Spleen (tissue), 11 donors: ENCODE results near the gene COQ5. TPM values are rescaled to one million over a fixed set of nuclear protein-coding genes. Genes with fewer than 3 reads are reported as not detected.
A peak's percentile ranks its signal among the peaks of the same experiment; 100 is the strongest.

ENCODE experiments used
- DNase-seq: peaks from one replicate; pipeline ENCODE4 v3.0.0-alpha.2; 2020
- H3K27ac ChIP-seq, 8 donors: fragments of 200-600 bp; sonication (generic) in 7 of 8; 1 replicate in 4 of 8; 2 replicates in 4 of 8; pipeline versions ENCODE4 v1.5.0 to v1.8.0; 2016 to 2021; ENCODE audit warnings: inconsistent platforms in 4 of 8, mild to moderate bottlenecking in 4 of 8, moderate library complexity in 1 of 8
- H3K27me3 ChIP-seq, 7 donors: fragments of 200-600 bp; sonication (generic) in 6 of 7; replicated peaks in 1 of 7; 1 replicate in 4 of 7; 2 replicates in 3 of 7; pipeline versions ENCODE4 v1.5.0 to v1.8.0; 2016 to 2021; ENCODE audit warnings: inconsistent platforms in 3 of 7, mild to moderate bottlenecking in 1 of 7
- H3K36me3 ChIP-seq, 6 donors: fragments of 200-600 bp; sonication (generic) in 5 of 6; 1 replicate in 4 of 6; 2 replicates in 2 of 6; pipeline versions ENCODE4 v1.5.0 to v1.8.0; 2016 to 2021; ENCODE audit warnings: inconsistent platforms in 2 of 6
- H3K4me1 ChIP-seq, 6 donors: fragments of 200-600 bp; sonication (generic) in 5 of 6; 1 replicate in 3 of 6; 2 replicates in 3 of 6; pipeline versions ENCODE4 v1.5.0 to v1.8.0; 2016 to 2021; ENCODE audit warnings: inconsistent platforms in 3 of 6
- H3K4me3 ChIP-seq, 8 donors: fragments of 200-600 bp; sonication (generic) in 7 of 8; 1 replicate in 4 of 8; 2 replicates in 4 of 8; pipeline versions ENCODE4 v1.5.0 to v1.8.0; 2016 to 2021; ENCODE audit warnings: inconsistent platforms in 4 of 8, mild to moderate bottlenecking in 4 of 8, moderate library complexity in 2 of 8
- H3K9me3 ChIP-seq, 8 donors: fragments of 200-600 bp; sonication (generic) in 7 of 8; 1 replicate in 4 of 8; 2 replicates in 4 of 8; pipeline versions ENCODE4 v1.5.0 to v1.8.0; 2016 to 2021; ENCODE audit warnings: inconsistent platforms in 4 of 8
- POLR2A ChIP-seq, 3 donors: fragments of 450-650 bp; IDR thresholded peaks; one replicate each; pipeline ENCODE4 v1.5.1; 2017; ENCODE audit warnings: antibody characterized with exemption in 3 of 3, mild to moderate bottlenecking in 1 of 3
- POLR2AphosphoS5 ChIP-seq, 3 donors: sonication (generic); formaldehyde crosslinking; IDR thresholded peaks; one replicate each; pipeline ENCODE4 v1.5.1; 2017; ENCODE audit warnings: antibody characterized with exemption in 3 of 3
- WGBS, 5 donors: extraction: QIAGEN DNeasy Blood & Tissue Kit in 3 of 5; methylation state at CpG; one replicate each; pipeline versions ENCODE4 v1.1.5 to v1.1.7; 2013 to 2018; 5-methylcytosine and 5-hydroxymethylcytosine counted together
- intact Hi-C: fragments of 100-400 bp; cut with DNase I; formaldehyde crosslinking; loops from one replicate; pipeline ENCODE4 v1.15.0; 2023; ENCODE audit warnings: low total_unique reads
- polyA plus RNA-seq, 3 donors: library from polyadenylated mRNA; stranded (reverse); fragments of 200-250 nt; gene quantifications; one replicate each; pipeline ENCODE4 v1.2.1, GENCODE V29; 2013
- total RNA-seq, 7 donors: library from RNA; depleted of rRNA in 3 of 7; stranded (reverse); fragments of >200 nt in 3 of 7; fragmentation: NEBNext Ultra II Directional in 4 of 7; extraction: Animal tissue kit (Norgen Biotek cat#: 25700) in 4 of 7; gene quantifications; one replicate each; pipeline versions ENCODE4 v1.1.0 to v1.2.1, GENCODE V29; 2016 to 2021
- TF ChIP-seq, protein P1 (sequence below), 11 experiments: fragments of 200-600 bp in 7 of 11; fragments of 450-650 bp in 4 of 11; sonication (generic) in 4 of 11; IDR thresholded peaks in 8 of 11; conservative IDR thresholded peaks in 3 of 11; 1 replicate in 7 of 11; 2 replicates in 4 of 11; pipeline versions ENCODE4 v1.4.0 to v1.8.0; 2016 to 2021; ENCODE audit warnings: antibody characterized with exemption in 11 of 11, inconsistent platforms in 4 of 11, mild to moderate bottlenecking in 1 of 11
- donor health status: healthy with polysubstance abuse.
- donor health status: DM: no; HTN: no; CAD: no; lungs with moderate emphysema.
- donor health status: DM: no; HTN: no; CAD: no.
- donor health status: Bipolar disorder and iron deficiency.
- donor health status: healthy.
- donor health status: DM: no; HTN: no; CAD: no.
- donor health status: DM: yes; HTN: yes; CAD: no.

The COQ5 gene
- total and polyA plus RNA-seq, 10 donors = 18.6 to 34.6 (median 23.7) TPM

DNA sequence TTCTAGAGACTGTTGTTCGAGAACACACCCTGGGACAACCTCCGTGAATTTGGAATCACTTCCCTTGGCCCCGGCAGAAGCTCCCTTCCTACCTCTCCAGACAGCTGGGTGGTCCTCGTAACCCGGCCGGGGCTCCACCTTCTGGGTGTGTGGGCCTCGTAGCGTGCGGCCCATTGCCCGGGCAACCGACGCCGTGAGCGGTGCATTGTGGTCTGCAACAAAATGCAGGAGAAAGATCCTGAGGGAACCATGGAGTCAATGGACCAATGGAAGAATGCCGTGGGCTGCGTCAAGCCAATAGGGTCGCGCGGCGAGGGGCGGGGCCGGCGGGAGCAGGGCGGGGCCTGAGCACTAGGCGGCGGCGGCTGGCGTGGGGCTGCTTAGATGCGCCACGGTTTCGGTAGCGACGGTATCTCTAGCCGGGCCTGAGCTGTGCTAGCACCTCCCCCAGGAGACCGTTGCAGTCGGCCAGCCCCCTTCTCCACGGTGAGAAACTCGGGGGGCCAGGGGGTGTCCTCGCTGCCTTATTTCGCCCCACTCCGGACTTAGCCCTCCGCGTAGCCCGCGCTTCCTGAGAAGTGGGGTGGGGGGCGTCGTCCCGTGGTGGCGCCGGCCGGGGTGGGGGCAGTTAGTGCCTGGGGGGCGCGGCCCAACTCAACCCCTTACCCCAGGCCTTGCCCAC is 33.1 kb downstream of the COQ5 start, which contains the start of gene DYNLL1:
DYNLL1 (plus strand) TSS at position 383 of the 682 bp plus-strand sequence. CDS start 309 bp downstream, outside the sequence.
- Histone ChIP-seq H3K27me3 (no peaks in the 10 kb centered on the region), H3K27ac (peak within 1 kb of the TSS; percentile 75 to 92 (median 89)), H3K4me1 (peaks cover 13 to 40% (median 26%) of the 10 kb centered on the region in 6 donors), H3K9me3 (no peaks in the 10 kb centered on the region), H3K36me3 (peaks cover 0 to 30% (median 21%) of the 10 kb centered on the region in 6 donors), H3K4me3 (peak within 1 kb of the TSS; percentile 87 to 99 (median 98))
- intact Hi-C loops = no loop called here
- 0 to 1% (median 1%) methylated on average over 27 to 53 of the region's 53 CpGs for WGBS, 5 donors
- DNase-seq = peak; percentile 97
- TF ChIP-seq POLR2A (IDR thresholded peaks at IDR 0.05) (peak in 2 of 3 donors; percentile 45 to 75), POLR2AphosphoS5 (IDR thresholded peaks at IDR 0.05) (peak; percentile 97)
- TF ChIP-seq, protein P1, sequence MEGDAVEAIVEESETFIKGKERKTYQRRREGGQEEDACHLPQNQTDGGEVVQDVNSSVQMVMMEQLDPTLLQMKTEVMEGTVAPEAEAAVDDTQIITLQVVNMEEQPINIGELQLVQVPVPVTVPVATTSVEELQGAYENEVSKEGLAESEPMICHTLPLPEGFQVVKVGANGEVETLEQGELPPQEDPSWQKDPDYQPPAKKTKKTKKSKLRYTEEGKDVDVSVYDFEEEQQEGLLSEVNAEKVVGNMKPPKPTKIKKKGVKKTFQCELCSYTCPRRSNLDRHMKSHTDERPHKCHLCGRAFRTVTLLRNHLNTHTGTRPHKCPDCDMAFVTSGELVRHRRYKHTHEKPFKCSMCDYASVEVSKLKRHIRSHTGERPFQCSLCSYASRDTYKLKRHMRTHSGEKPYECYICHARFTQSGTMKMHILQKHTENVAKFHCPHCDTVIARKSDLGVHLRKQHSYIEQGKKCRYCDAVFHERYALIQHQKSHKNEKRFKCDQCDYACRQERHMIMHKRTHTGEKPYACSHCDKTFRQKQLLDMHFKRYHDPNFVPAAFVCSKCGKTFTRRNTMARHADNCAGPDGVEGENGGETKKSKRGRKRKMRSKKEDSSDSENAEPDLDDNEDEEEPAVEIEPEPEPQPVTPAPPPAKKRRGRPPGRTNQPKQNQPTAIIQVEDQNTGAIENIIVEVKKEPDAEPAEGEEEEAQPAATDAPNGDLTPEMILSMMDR (IDR thresholded peaks at IDR 0.05 in 8 of 11, conservative IDR thresholded peaks at IDR 0.05 in 3 of 11) = peak in 10 of 11 experiments; percentile 13 to 57 (median 37)

- H3K4me3 ChIP-seq = peak overlapping the region; percentile 87 to 99 (median 98)
- 28 to 49% (median 33%) methylated on average over 12 to 17 of the region's 17 CpGs for WGBS, 5 donors
- H3K4me1 ChIP-seq = peaks cover 13 to 40% (median 26%) of the 10 kb centered on the region in 6 donors
- intact Hi-C loops = no loop called here
- TF ChIP-seq, protein P1 (IDR thresholded peaks at IDR 0.05 in 8 of 11, conservative IDR thresholded peaks at IDR 0.05 in 3 of 11) = no peak
- TF ChIP-seq POLR2A (IDR thresholded peaks at IDR 0.05) (no peak), POLR2AphosphoS5 (IDR thresholded peaks at IDR 0.05) (no peak)
- H3K36me3 ChIP-seq = peaks cover 0 to 24% (median 18%) of the 10 kb centered on the region in 6 donors
- no peak for DNase-seq
- peak overlapping the region in 6 of 8 donors; percentile 83 to 92 (median 90) for H3K27ac ChIP-seq
- no peaks in the 10 kb centered on the region for H3K27me3 ChIP-seq
- no peaks in the 10 kb centered on the region for H3K9me3 ChIP-seq
Measured at GRCh38 chr12:120495186-120495730, 33.7 kb downstream of the COQ5 start.

GRCh38 chr12:120490833-120491512 is 38.0 kb downstream of the COQ5 start:
- no peaks in the 10 kb centered on the region for H3K9me3 ChIP-seq
- intact Hi-C loops = no loop called here
- WGBS, 5 donors = 93 to 97% (median 94%) methylated on average over 2 of the region's 2 CpGs
- no peak for DNase-seq
- no peaks in the 10 kb centered on the region for H3K27me3 ChIP-seq
- H3K4me1 ChIP-seq = peaks cover 4 to 13% (median 9%) of the 10 kb centered on the region in 6 donors
- H3K4me3 ChIP-seq = no peak overlapping the region
- H3K27ac ChIP-seq = no peak overlapping the region
- TF ChIP-seq POLR2A (IDR thresholded peaks at IDR 0.05) (no peak), POLR2AphosphoS5 (IDR thresholded peaks at IDR 0.05) (no peak)
- TF ChIP-seq, protein P1 (IDR thresholded peaks at IDR 0.05 in 8 of 11, conservative IDR thresholded peaks at IDR 0.05 in 3 of 11) = no peak
- peaks cover 0 to 7% (median 0%) of the 10 kb centered on the region in 6 donors for H3K36me3 ChIP-seq
